HepG2 (cell line): ENCODE data around the gene MYL6. TPM values are rescaled to one million over a fixed set of nuclear protein-coding genes. Genes with fewer than 3 reads are reported as not detected.

Source experiments
- MED1 ChIP-seq: sonication (generic); formaldehyde crosslinking; IDR thresholded peaks from 2 replicates; pipeline ENCODE4 v1.4.0; 2020; ENCODE audit warnings: missing genetic modification reagents
- MXD1 ChIP-seq: sonication (generic); formaldehyde crosslinking; IDR thresholded peaks from 2 replicates; pipeline ENCODE4 v1.4.0; 2020; ENCODE audit warnings: mild to moderate bottlenecking, missing genetic modification reagents
- MYC ChIP-seq: sonication (generic); formaldehyde crosslinking; IDR thresholded peaks from 2 replicates; pipeline ENCODE4 v1.9.0; 2021; ENCODE audit warnings: missing genetic modification reagents, borderline replicate concordance
- PHF21A ChIP-seq: sonication (generic); formaldehyde crosslinking; IDR thresholded peaks from 2 replicates; pipeline ENCODE4 v1.5.0; 2020; ENCODE audit warnings: mild to moderate bottlenecking, missing genetic modification reagents
- RORA ChIP-seq: sonication (generic); formaldehyde crosslinking; IDR thresholded peaks from 2 replicates; pipeline ENCODE4 v1.5.0; 2020; ENCODE audit warnings: mild to moderate bottlenecking, missing genetic modification reagents, moderate library complexity
- WIZ ChIP-seq: sonication (generic); formaldehyde crosslinking; IDR thresholded peaks from 2 replicates; pipeline ENCODE4 v1.5.1; 2020; ENCODE audit warnings: mild to moderate bottlenecking, missing genetic modification reagents
- ZFP36 ChIP-seq: fragments of 150-350 bp; IDR thresholded peaks from 2 replicates; pipeline ENCODE4 v1.6.1; 2018; ENCODE audit warnings: borderline replicate concordance, low read length, low read depth; ENCODE audit not compliant: partially characterized antibody
- ZNF225 ChIP-seq: sonication (generic); formaldehyde crosslinking; IDR thresholded peaks from 2 replicates; pipeline ENCODE4 v1.4.0; 2020; ENCODE audit warnings: mild to moderate bottlenecking, missing genetic modification reagents
- ZNF234 ChIP-seq: sonication (generic); formaldehyde crosslinking; conservative IDR thresholded peaks from 2 replicates; pipeline ENCODE4 v1.5.1; 2020; ENCODE audit warnings: mild to moderate bottlenecking, missing genetic modification reagents
- ZNF251 ChIP-seq: sonication (generic); formaldehyde crosslinking; IDR thresholded peaks from 2 replicates; pipeline ENCODE4 v1.9.0; 2021; ENCODE audit warnings: mild to moderate bottlenecking, missing genetic modification reagents
- ZNF343 ChIP-seq: sonication (generic); formaldehyde crosslinking; IDR thresholded peaks from 2 replicates; pipeline ENCODE4 v1.4.0; 2020; ENCODE audit warnings: mild to moderate bottlenecking, missing genetic modification reagents
- ZNF362 ChIP-seq: sonication (generic); formaldehyde crosslinking; IDR thresholded peaks from 2 replicates; pipeline ENCODE4 v1.4.0; 2020; ENCODE audit warnings: missing genetic modification reagents, mild to moderate bottlenecking, borderline replicate concordance
- ZNF451 ChIP-seq: sonication (generic); formaldehyde crosslinking; IDR thresholded peaks from 2 replicates; pipeline ENCODE4 v1.5.0; 2020; ENCODE audit warnings: mild to moderate bottlenecking, missing genetic modification reagents
- ZNF790 ChIP-seq: sonication (generic); formaldehyde crosslinking; IDR thresholded peaks from 2 replicates; pipeline ENCODE4 v1.8.0; 2022; ENCODE audit warnings: missing genetic modification reagents, mild to moderate bottlenecking, borderline replicate concordance
- ZNF800 ChIP-seq: sonication (generic); formaldehyde crosslinking; IDR thresholded peaks from 2 replicates; pipeline ENCODE4 v1.4.0; 2020; ENCODE audit warnings: missing genetic modification reagents
- polyA plus RNA-seq, 8 experiments: library from polyadenylated mRNA; depleted of rRNA in 3 of 8; stranded (reverse) in 7 of 8; unstranded in 1 of 8; fragments of >200 nt; fragmentation: Illumina TruSeq in 4 of 8; extraction: Trizol in 4 of 8; gene quantifications; 2 replicates each; pipeline versions ENCODE4 v1.2.1 to v1.2.3, GENCODE V29; 2011 to 2016; ENCODE audit warnings: low read depth in 4 of 8, missing spikeins in 1 of 8, mixed read lengths in 1 of 8; ENCODE audit not compliant: insufficient read depth in 1 of 8
- total RNA-seq, 5 experiments: library from RNA; depleted of rRNA; stranded (reverse); fragments of >200 nt; fragmentation: Illumina TruSeq; extraction: Trizol; gene quantifications; 2 replicates each; pipeline ENCODE4 v1.2.3, GENCODE V29; 2016; ENCODE audit warnings: low read depth in 1 of 5
- TF ChIP-seq, protein P1 (sequence below): sonication (generic); formaldehyde crosslinking; IDR thresholded peaks from 2 replicates; pipeline ENCODE4 v1.8.1; 2023; ENCODE audit warnings: mild to moderate bottlenecking, missing genetic modification reagents
- TF ChIP-seq, protein P2 (sequence below): sonication (generic); formaldehyde crosslinking; IDR thresholded peaks from 2 replicates; pipeline ENCODE4 v1.4.0; 2020; ENCODE audit warnings: missing genetic modification reagents; ENCODE audit errors: not compliant biosample characterization
- TF ChIP-seq, protein P3 (sequence below): sonication (generic); formaldehyde crosslinking; IDR thresholded peaks from 2 replicates; pipeline ENCODE4 v1.4.0; 2020; ENCODE audit warnings: mild to moderate bottlenecking, missing genetic modification reagents
- TF ChIP-seq, protein P4 (sequence below): sonication (generic); formaldehyde crosslinking; conservative IDR thresholded peaks from 2 replicates; pipeline ENCODE4 v1.8.0; 2022; ENCODE audit warnings: low read depth, missing genetic modification reagents

MYL6 gene
- total and polyA plus RNA-seq, 2 of the 13 experiments (the other 11 are each of a cell fraction or from before 2014, with no cell fraction given) = 1,127 to 1,192 TPM

- TF ChIP-seq ZNF251 (CRISPR knock-in tag) (no peak), PHF21A (CRISPR knock-in tag) (peak; percentile 80), WIZ (CRISPR knock-in tag) (0 out of 2 replicates have a peak, but pooled peaks have one; percentile 51), MYC (CRISPR knock-in tag) (peak; percentile 62), ZFP36 (no peak), RORA (CRISPR knock-in tag) (no peak), ZNF800 (CRISPR knock-in tag) (0 out of 2 replicates have a peak, but pooled peaks have one; percentile 51), ZNF234 (CRISPR knock-in tag) (0 out of 2 replicates have a peak, but pooled peaks have one; percentile 18), ZNF362 (peak; percentile 95), ZNF343 (CRISPR knock-in tag) (peak; percentile 65; the same call in 1 of the 2 replicates), ZNF790 (CRISPR knock-in tag) (0 out of 2 replicates have a peak, but pooled peaks have one; percentile 63), MED1 (CRISPR knock-in tag) (peak; percentile 7), MXD1 (no peak), ZNF451 (CRISPR knock-in tag) (peak; percentile 75; the same call in 1 of the 2 replicates), ZNF225 (CRISPR knock-in tag) (0 out of 2 replicates have a peak, but pooled peaks have one; percentile 71)
- TF ChIP-seq, protein P1, sequence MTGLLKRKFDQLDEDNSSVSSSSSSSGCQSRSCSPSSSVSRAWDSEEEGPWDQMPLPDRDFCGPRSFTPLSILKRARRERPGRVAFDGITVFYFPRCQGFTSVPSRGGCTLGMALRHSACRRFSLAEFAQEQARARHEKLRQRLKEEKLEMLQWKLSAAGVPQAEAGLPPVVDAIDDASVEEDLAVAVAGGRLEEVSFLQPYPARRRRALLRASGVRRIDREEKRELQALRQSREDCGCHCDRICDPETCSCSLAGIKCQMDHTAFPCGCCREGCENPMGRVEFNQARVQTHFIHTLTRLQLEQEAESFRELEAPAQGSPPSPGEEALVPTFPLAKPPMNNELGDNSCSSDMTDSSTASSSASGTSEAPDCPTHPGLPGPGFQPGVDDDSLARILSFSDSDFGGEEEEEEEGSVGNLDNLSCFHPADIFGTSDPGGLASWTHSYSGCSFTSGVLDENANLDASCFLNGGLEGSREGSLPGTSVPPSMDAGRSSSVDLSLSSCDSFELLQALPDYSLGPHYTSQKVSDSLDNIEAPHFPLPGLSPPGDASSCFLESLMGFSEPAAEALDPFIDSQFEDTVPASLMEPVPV (CRISPR knock-in tag) = no peak
- TF ChIP-seq, protein P2, sequence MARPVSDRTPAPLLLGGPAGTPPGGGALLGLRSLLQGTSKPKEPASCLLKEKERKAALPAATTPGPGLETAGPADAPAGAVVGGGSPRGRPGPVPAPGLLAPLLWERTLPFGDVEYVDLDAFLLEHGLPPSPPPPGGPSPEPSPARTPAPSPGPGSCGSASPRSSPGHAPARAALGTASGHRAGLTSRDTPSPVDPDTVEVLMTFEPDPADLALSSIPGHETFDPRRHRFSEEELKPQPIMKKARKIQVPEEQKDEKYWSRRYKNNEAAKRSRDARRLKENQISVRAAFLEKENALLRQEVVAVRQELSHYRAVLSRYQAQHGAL (CRISPR knock-in tag) = peak; percentile 71
- TF ChIP-seq, protein P3, sequence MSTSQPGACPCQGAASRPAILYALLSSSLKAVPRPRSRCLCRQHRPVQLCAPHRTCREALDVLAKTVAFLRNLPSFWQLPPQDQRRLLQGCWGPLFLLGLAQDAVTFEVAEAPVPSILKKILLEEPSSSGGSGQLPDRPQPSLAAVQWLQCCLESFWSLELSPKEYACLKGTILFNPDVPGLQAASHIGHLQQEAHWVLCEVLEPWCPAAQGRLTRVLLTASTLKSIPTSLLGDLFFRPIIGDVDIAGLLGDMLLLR (CRISPR knock-in tag) = no peak
- TF ChIP-seq, protein P4, sequence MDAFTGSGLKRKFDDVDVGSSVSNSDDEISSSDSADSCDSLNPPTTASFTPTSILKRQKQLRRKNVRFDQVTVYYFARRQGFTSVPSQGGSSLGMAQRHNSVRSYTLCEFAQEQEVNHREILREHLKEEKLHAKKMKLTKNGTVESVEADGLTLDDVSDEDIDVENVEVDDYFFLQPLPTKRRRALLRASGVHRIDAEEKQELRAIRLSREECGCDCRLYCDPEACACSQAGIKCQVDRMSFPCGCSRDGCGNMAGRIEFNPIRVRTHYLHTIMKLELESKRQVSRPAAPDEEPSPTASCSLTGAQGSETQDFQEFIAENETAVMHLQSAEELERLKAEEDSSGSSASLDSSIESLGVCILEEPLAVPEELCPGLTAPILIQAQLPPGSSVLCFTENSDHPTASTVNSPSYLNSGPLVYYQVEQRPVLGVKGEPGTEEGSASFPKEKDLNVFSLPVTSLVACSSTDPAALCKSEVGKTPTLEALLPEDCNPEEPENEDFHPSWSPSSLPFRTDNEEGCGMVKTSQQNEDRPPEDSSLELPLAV (CRISPR knock-in tag) = no peak
Observed at GRCh38 chr12:56189918-56190694, 31.9 kb downstream of the MYL6 start (continued).
